ENCODE measurements around the gene MAP3K5. TPM values are rescaled to one million over a fixed set of nuclear protein-coding genes. Genes with fewer than 3 reads are reported as not detected.
"Not testable (repeated sequence)": the region's sequence is repeated elsewhere in the genome, so short reads cannot be mapped to it uniquely, and the experiment has no call there.

MAP3K5 gene
- total and polyA plus RNA-seq, 4 donors, result 7.5 to 28.3 (median 22.8) TPM

GRCh38 chr6:136693090-136693489 is 99.2 kb downstream of the MAP3K5 start:
- no peak for ATAC-seq (ENCODE audit: insufficient read depth, low FRiP score)

GRCh38 chr6:136687894-136688293 is 104.4 kb downstream of the MAP3K5 start:
- not testable (repeated sequence) for H3K9me3 ChIP-seq (ENCODE audit: control insufficient read depth in 4 of 4, insufficient read depth in 3 of 4, low read length in 3 of 4); H3K36me3 ChIP-seq (ENCODE audit: control insufficient read depth in 4 of 4, insufficient read depth in 4 of 4, low read length in 4 of 4); H3K9ac ChIP-seq (ENCODE audit: insufficient read depth in 1 of 2, low read length in 2 of 2); ATAC-seq (ENCODE audit: insufficient read depth, low FRiP score); H3K4me3 ChIP-seq; H3K27me3 ChIP-seq (ENCODE audit: control insufficient read depth in 3 of 3, insufficient read depth in 3 of 3, low read length in 2 of 3); DNase-seq; H3K27ac ChIP-seq (ENCODE audit: low read depth in 1 of 2, low read length in 1 of 2)
- 97 to 100% methylated on average over 1 of the region's 1 CpG for WGBS, 2 donors
- H3K4me1 ChIP-seq (ENCODE audit: control insufficient read depth in 5 of 5, insufficient read depth in 5 of 5, low read length in 5 of 5), result peaks cover 0 to 12% (median 0%) of the 10 kb centered on the region in 5 donors

More at GRCh38 chr6:136693090-136693489, 99.2 kb downstream of the MAP3K5 start:
- Histone ChIP-seq H3K4me1 (ENCODE audit: control insufficient read depth in 5 of 5, insufficient read depth in 5 of 5, low read length in 5 of 5) (no peaks in the 10 kb centered on the region), H3K36me3 (ENCODE audit: control insufficient read depth in 4 of 4, insufficient read depth in 4 of 4, low read length in 4 of 4) (peaks cover 0 to 2% (median 0%) of the 10 kb centered on the region in 4 donors), H3K9me3 (ENCODE audit: control insufficient read depth in 4 of 4, insufficient read depth in 3 of 4, low read length in 3 of 4) (no peaks in the 10 kb centered on the region), H3K27me3 (ENCODE audit: control insufficient read depth in 3 of 3, insufficient read depth in 3 of 3, low read length in 2 of 3) (no peaks in the 10 kb centered on the region), H3K4me3 (no peak overlapping the region), H3K27ac (ENCODE audit: low read depth in 1 of 2, low read length in 1 of 2) (no peak overlapping the region), H3K9ac (ENCODE audit: insufficient read depth in 1 of 2, low read length in 2 of 2) (no peak overlapping the region)
- no peak for TF ChIP-seq CTCF (IDR thresholded peaks at IDR 0.05; ENCODE audit: control extremely low read depth, extremely low read depth)
- no peak for DNase-seq

GRCh38 chr6:136685540-136686108 is 106.7 kb downstream of the MAP3K5 start:
- H3K4me1 ChIP-seq (ENCODE audit: control insufficient read depth in 5 of 5, insufficient read depth in 5 of 5, low read length in 5 of 5), result peaks cover 0 to 14% (median 0%) of the 10 kb centered on the region in 5 donors
- H3K4me3 ChIP-seq, result no peak overlapping the region
- no peak overlapping the region for H3K9ac ChIP-seq (ENCODE audit: insufficient read depth in 1 of 2, low read length in 2 of 2)
- no peak for TF ChIP-seq CTCF (IDR thresholded peaks at IDR 0.05; ENCODE audit: control extremely low read depth, extremely low read depth)
- no peaks in the 10 kb centered on the region for H3K9me3 ChIP-seq (ENCODE audit: control insufficient read depth in 4 of 4, insufficient read depth in 3 of 4, low read length in 3 of 4)
- H3K27me3 ChIP-seq (ENCODE audit: control insufficient read depth in 3 of 3, insufficient read depth in 3 of 3, low read length in 2 of 3), result no peaks in the 10 kb centered on the region
- ATAC-seq (ENCODE audit: insufficient read depth, low FRiP score), result no peak
- H3K27ac ChIP-seq (ENCODE audit: low read depth in 1 of 2, low read length in 1 of 2), result no peak overlapping the region
- 94 to 99% methylated on average over 2 of the region's 2 CpGs for WGBS, 2 donors
- peaks cover 0 to 3% (median 0%) of the 10 kb centered on the region in 4 donors for H3K36me3 ChIP-seq (ENCODE audit: control insufficient read depth in 4 of 4, insufficient read depth in 4 of 4, low read length in 4 of 4)
- DNase-seq, result no peak

- Histone ChIP-seq H3K9ac (ENCODE audit: insufficient read depth in 1 of 2, low read length in 2 of 2) (no peak overlapping the region), H3K4me1 (ENCODE audit: control insufficient read depth in 5 of 5, insufficient read depth in 5 of 5, low read length in 5 of 5) (peaks cover 0 to 14% (median 0%) of the 10 kb centered on the region in 5 donors), H3K9me3 (ENCODE audit: control insufficient read depth in 4 of 4, insufficient read depth in 3 of 4, low read length in 3 of 4) (no peaks in the 10 kb centered on the region), H3K4me3 (no peak overlapping the region), H3K27me3 (ENCODE audit: control insufficient read depth in 3 of 3, insufficient read depth in 3 of 3, low read length in 2 of 3) (no peaks in the 10 kb centered on the region), H3K27ac (ENCODE audit: low read depth in 1 of 2, low read length in 1 of 2) (no peak overlapping the region), H3K36me3 (ENCODE audit: control insufficient read depth in 4 of 4, insufficient read depth in 4 of 4, low read length in 4 of 4) (peaks cover 0 to 3% (median 0%) of the 10 kb centered on the region in 4 donors)
- 49 to 74% methylated on average over 1 of the region's 1 CpG for WGBS, 2 donors
- no peak for ATAC-seq (ENCODE audit: insufficient read depth, low FRiP score)
- TF ChIP-seq CTCF (IDR thresholded peaks at IDR 0.05; ENCODE audit: control extremely low read depth, extremely low read depth), result no peak
- peak in 1 of 3 donors; percentile 9 for DNase-seq
Observed at GRCh38 chr6:136684466-136684865, 107.8 kb downstream of the MAP3K5 start.

Data from lung (tissue), 12 donors.